ENCODE measurements around the gene ATP8B1.

Gene ATP8B1

GRCh38 chr18:57705832-57706595, 97.1 kb downstream of the ATP8B1 start:
- CTCF ChIA-PET: no interaction called here
- no peak for DNase-seq (ENCODE audit: extremely low spot score)
- POLR2A ChIA-PET: no interaction called here
- TF ChIP-seq CTCF (IDR thresholded peaks at IDR 0.05; ENCODE audit: control extremely low read depth, extremely low read depth, low read depth, missing control alignments): no peak

- CTCF ChIA-PET: no interaction called here
- POLR2A ChIA-PET: no interaction called here
- no peak for TF ChIP-seq CTCF (IDR thresholded peaks at IDR 0.05; ENCODE audit: control extremely low read depth, extremely low read depth, low read depth, missing control alignments)
- no peak for DNase-seq (ENCODE audit: extremely low spot score)
These were observed 98.1 kb downstream of the ATP8B1 start for GRCh38 chr18:57705011-57705410.

GRCh38 chr18:57698571-57699276, 104.4 kb downstream of the ATP8B1 start:
- CTCF ChIA-PET: no interaction called here
- POLR2A ChIA-PET: no interaction called here
- DNase-seq (ENCODE audit: extremely low spot score): no peak
- TF ChIP-seq CTCF (IDR thresholded peaks at IDR 0.05; ENCODE audit: control extremely low read depth, extremely low read depth, low read depth, missing control alignments): no peak

GRCh38 chr18:57697426-57697825, 105.7 kb downstream of the ATP8B1 start:
- DNase-seq (ENCODE audit: extremely low spot score): no peak
- no peak for TF ChIP-seq CTCF (IDR thresholded peaks at IDR 0.05; ENCODE audit: control extremely low read depth, extremely low read depth, low read depth, missing control alignments)
- ChIA-PET CTCF (no interaction called here), POLR2A (no interaction called here)

- no peak for TF ChIP-seq CTCF (IDR thresholded peaks at IDR 0.05; ENCODE audit: control extremely low read depth, extremely low read depth, low read depth, missing control alignments)
- CTCF ChIA-PET: no interaction called here
- no peak for DNase-seq (ENCODE audit: extremely low spot score)
- POLR2A ChIA-PET: no interaction called here
These were observed 106.8 kb downstream of the ATP8B1 start for GRCh38 chr18:57696271-57696670.

- DNase-seq (ENCODE audit: extremely low spot score): no peak
- TF ChIP-seq CTCF (IDR thresholded peaks at IDR 0.05; ENCODE audit: control extremely low read depth, extremely low read depth, low read depth, missing control alignments): no peak
- ChIA-PET POLR2A (no interaction called here), CTCF (no interaction called here)
These were observed 111.8 kb downstream of the ATP8B1 start for GRCh38 chr18:57691363-57691762.
